ENCODE data around the gene SEMA3G.

Gene SEMA3G

DNA sequence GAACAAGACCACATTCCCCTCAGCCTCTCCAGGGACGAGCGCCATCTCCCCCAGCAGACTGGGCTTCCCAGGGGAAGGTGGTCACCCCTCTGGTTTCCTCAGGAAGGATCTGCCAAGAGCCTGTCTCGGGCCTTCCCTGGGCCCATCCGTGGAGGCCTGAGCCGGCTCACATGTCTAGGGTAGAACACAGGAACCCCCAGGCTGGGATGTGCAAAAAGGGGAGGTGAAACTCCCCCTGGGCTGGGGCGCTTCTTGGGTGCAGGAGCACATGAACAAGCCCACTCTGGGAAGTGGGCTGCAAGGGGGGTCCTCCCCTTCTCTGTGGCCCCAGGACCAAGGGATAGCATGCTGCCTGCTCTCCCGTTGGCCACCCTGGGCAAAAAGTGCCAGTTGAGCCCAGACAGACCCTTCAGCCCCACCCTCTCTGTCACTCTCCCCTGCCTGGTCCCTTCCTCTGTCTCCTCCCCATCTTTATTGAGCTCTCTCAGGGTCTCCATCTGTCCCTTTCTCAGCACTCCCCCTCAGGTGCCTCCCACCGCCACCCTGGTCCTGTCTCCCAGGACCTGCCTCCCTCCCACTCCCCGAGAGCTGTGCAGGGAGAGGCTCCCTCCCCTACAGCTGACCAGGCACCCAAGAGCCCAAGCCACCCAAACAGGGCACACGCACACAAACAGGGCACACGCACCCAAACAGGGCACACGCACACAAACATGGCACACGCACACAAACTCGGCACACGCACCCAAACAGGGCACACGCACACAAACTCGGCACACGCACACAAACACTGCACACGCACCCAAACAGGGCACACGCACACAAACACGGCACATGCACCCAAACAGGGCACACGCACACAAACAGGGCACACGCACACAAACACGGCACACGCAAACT lies 864 bp downstream of the SEMA3G start:
- H3K4me3 ChIP-seq = no peak overlapping the region
- no peaks in the 10 kb centered on the region for H3K9me3 ChIP-seq (ENCODE audit: low read depth, low read length)
- no peak overlapping the region for H3K9ac ChIP-seq (ENCODE audit: insufficient read length)
- no peaks in the 10 kb centered on the region for H3K36me3 ChIP-seq (ENCODE audit: insufficient read depth, low read length)
- no peak for TF ChIP-seq POLR2AphosphoS5 (IDR thresholded peaks at IDR 0.05; ENCODE audit: borderline replicate concordance, low read depth, low read length)
- no peak for TF ChIP-seq EZH2 (IDR thresholded peaks at IDR 0.05)
- TF ChIP-seq FOXP2 (optimal IDR thresholded peaks at IDR 0.05; ENCODE audit: control extremely low read depth, extremely low read length, insufficient read depth) = no peak
- no peak overlapping the region for H3K27ac ChIP-seq
- no peak for DNase-seq (ENCODE audit: low read depth, low spot score)

DNA sequence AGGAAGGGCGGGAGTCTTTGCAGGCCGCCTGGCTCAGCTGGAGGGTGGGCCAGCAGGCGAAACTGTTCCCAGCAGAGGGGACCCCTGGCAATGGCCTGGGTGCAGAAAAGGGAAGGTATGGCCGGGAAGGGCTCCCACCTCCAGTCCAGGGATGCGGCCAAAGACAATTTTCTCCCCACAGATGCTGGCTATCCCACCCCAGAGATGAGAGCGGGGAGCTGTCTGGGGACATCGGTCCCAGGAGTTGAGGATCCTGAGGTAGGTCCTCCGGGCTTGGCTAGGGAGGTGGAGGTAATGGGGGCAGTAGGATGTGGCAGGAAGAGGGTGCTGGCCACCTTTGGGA lies 1.7 kb downstream of the SEMA3G start:
- no peak for TF ChIP-seq POLR2AphosphoS5 (IDR thresholded peaks at IDR 0.05; ENCODE audit: borderline replicate concordance, low read depth, low read length)
- no peak for TF ChIP-seq FOXP2 (optimal IDR thresholded peaks at IDR 0.05; ENCODE audit: control extremely low read depth, extremely low read length, insufficient read depth)
- TF ChIP-seq EZH2 (IDR thresholded peaks at IDR 0.05) = no peak
- no peak overlapping the region for H3K9ac ChIP-seq (ENCODE audit: insufficient read length)
- no peak overlapping the region for H3K4me3 ChIP-seq
- no peak overlapping the region for H3K27ac ChIP-seq
- no peak for DNase-seq (ENCODE audit: low read depth, low spot score)
- no peaks in the 10 kb centered on the region for H3K36me3 ChIP-seq (ENCODE audit: insufficient read depth, low read length)
- H3K9me3 ChIP-seq (ENCODE audit: low read depth, low read length) = no peaks in the 10 kb centered on the region

DNA sequence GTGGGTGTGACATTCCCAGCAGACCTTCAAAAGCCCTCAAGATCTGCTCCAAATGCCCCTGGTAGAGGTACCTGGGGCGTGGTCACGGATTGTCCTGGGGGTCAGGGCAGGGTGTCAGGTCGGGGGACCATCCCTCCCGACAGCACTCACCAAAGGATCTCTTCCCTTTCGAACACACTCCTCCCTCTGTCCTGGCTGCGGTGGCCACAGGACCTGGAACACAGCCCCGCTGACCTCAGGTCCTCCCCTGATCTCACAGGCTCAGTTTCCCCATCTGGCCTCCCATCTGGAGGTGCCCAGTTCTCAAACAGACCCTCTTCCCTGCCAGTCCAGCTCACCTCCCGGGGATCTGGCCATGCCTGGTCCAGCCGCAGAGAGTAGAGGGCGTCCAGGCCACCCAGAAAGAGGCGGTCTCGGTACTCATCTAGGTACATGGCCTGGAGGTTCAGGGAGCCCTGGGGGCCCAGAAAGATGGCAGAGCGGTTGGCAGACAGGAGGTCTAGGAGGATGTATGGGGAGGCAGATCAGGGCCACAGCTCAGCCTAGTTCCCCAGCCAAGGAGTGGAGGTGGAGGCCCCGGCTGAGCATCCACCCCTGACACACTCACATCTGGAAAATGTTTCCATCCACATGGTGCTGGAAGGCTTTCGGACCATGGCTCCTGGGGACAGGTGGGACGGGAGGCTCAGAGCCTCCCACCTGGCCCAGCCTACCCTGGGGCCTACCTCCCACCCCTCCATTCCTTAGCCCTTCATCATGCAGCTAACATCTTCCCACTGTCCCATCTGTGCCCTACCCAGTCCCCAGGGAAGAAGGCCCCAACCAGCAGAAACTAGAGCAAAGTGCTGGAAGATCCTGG lies 2.3 kb downstream of the SEMA3G start:
- Histone ChIP-seq H3K27ac (no peak overlapping the region), H3K9ac (ENCODE audit: insufficient read length) (no peak overlapping the region), H3K36me3 (ENCODE audit: insufficient read depth, low read length) (no peaks in the 10 kb centered on the region), H3K4me3 (no peak overlapping the region), H3K9me3 (ENCODE audit: low read depth, low read length) (no peaks in the 10 kb centered on the region)
- TF ChIP-seq EZH2 (IDR thresholded peaks at IDR 0.05) (no peak), POLR2AphosphoS5 (IDR thresholded peaks at IDR 0.05; ENCODE audit: borderline replicate concordance, low read depth, low read length) (no peak), FOXP2 (optimal IDR thresholded peaks at IDR 0.05; ENCODE audit: control extremely low read depth, extremely low read length, insufficient read depth) (no peak)
- DNase-seq (ENCODE audit: low read depth, low spot score) = no peak

DNA sequence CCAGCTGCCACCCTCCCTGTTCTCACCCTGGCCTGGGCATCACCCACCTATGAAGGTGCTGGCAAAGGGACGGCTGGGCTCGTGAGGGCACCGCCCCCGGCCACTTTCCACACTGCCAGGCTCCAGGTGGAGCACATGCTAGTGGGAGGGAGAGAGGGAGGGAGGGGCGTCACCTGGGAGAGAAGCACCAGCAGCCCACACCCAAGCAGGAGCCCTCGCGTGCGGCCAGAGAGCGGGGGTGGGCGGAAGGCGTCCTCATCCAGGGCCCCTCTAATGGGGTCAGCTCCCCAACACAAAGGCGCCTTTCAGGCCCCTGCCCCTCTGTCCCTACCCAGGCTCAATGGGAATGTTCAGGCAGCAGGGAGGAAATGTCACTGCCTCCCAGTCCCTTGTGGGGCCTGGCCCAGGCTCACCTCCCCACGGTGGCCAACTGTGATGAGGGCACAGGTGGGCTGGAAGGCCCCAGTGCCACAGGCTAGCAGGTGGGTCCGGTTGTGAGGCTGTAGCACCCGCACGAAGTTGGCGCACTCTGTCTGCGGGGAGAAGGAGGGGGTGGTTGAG lies 3.1 kb downstream of the SEMA3G start:
- no peak overlapping the region for H3K27ac ChIP-seq
- H3K9me3 ChIP-seq (ENCODE audit: low read depth, low read length) = no peaks in the 10 kb centered on the region
- DNase-seq (ENCODE audit: low read depth, low spot score) = no peak
- no peak overlapping the region for H3K9ac ChIP-seq (ENCODE audit: insufficient read length)
- no peak overlapping the region for H3K4me3 ChIP-seq
- H3K36me3 ChIP-seq (ENCODE audit: insufficient read depth, low read length) = no peaks in the 10 kb centered on the region
- TF ChIP-seq FOXP2 (optimal IDR thresholded peaks at IDR 0.05; ENCODE audit: control extremely low read depth, extremely low read length, insufficient read depth) (no peak), POLR2AphosphoS5 (IDR thresholded peaks at IDR 0.05; ENCODE audit: borderline replicate concordance, low read depth, low read length) (no peak), EZH2 (IDR thresholded peaks at IDR 0.05) (no peak)

DNA sequence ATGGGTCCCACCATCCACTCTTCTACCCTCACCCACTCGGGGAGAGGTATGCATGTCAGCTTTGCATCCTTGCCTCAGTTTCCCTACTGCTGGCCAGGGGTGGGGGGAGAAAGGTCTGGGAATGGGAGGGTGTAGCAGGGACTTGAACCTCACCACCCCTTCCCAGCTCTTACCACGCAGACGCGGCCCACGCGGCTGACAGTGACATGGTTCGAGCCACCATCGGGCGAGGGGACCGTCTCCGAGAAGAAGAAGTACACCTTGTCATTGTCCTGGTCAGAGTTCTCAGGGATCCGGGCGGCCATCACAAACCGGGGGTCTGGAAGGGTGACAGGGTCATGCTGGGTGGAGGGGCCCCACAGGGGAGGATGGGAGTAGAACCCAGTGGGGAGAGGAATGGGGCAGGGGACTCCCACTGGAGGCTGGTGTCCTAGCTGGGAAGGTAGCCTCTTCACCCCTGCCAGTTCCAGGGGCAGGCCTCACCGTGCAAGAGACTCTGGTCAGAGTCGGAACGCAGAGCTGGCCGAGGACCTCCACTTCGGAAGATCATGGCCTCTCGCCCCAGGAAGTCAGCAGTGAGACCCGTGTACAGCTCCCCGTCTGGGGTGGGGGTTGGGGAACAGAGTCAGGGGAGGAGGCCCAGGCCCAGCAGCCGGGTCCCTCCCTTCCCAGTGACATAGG lies 3.7 kb downstream of the SEMA3G start:
- H3K36me3 ChIP-seq (ENCODE audit: insufficient read depth, low read length) = no peaks in the 10 kb centered on the region
- H3K9me3 ChIP-seq (ENCODE audit: low read depth, low read length) = no peaks in the 10 kb centered on the region
- no peak overlapping the region for H3K4me3 ChIP-seq
- no peak for TF ChIP-seq EZH2 (IDR thresholded peaks at IDR 0.05)
- no peak for TF ChIP-seq POLR2AphosphoS5 (IDR thresholded peaks at IDR 0.05; ENCODE audit: borderline replicate concordance, low read depth, low read length)
- no peak overlapping the region for H3K9ac ChIP-seq (ENCODE audit: insufficient read length)
- DNase-seq (ENCODE audit: low read depth, low spot score) = no peak
- H3K27ac ChIP-seq = no peak overlapping the region

DNA sequence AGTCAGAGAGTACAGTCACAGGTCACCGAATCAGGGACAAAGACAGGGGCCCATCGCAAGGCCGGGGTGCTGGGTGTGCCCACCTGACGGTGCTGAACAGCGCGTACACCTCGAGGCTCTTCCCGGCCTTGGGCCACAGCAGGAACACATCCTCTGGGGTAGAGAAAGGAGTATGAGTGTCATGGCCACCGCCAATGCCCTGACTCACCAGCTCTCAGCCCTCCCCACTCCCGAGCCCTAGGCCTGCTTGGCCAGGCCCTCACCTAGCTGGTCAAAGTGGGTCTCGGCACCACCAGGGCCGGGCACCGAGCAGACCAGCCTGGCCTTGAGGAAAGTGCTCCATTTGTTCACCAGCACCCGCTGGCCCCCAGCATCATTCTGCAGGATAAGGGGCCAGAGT lies 4.2 kb downstream of the SEMA3G start:
- Histone ChIP-seq H3K9ac (ENCODE audit: insufficient read length) (no peak overlapping the region), H3K4me3 (no peak overlapping the region), H3K27ac (no peak overlapping the region), H3K36me3 (ENCODE audit: insufficient read depth, low read length) (no peaks in the 10 kb centered on the region), H3K9me3 (ENCODE audit: low read depth, low read length) (no peaks in the 10 kb centered on the region)
- TF ChIP-seq FOXP2 (optimal IDR thresholded peaks at IDR 0.05; ENCODE audit: control extremely low read depth, extremely low read length, insufficient read depth) (no peak), POLR2AphosphoS5 (IDR thresholded peaks at IDR 0.05; ENCODE audit: borderline replicate concordance, low read depth, low read length) (no peak), EZH2 (IDR thresholded peaks at IDR 0.05) (no peak)
- DNase-seq (ENCODE audit: low read depth, low spot score) = no peak

DNA sequence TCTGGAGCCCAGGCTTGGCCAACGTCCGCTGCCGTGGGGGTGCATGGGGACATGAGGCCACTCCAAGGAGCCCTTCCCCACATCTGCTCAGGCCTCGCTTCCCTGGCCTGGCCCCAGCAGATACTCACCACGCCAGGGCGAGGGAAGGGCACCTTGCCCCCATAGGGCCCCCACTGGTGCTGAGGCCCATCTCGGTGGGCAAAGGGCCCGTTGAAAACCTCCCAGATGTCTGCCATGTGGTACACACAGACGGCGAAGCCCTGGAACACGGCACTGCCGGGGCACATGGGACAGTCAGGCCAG lies 4.7 kb downstream of the SEMA3G start:
- Histone ChIP-seq H3K9ac (ENCODE audit: insufficient read length) (no peak overlapping the region), H3K4me3 (no peak overlapping the region), H3K9me3 (ENCODE audit: low read depth, low read length) (no peaks in the 10 kb centered on the region), H3K27ac (no peak overlapping the region), H3K36me3 (ENCODE audit: insufficient read depth, low read length) (no peaks in the 10 kb centered on the region)
- no peak for DNase-seq (ENCODE audit: low read depth, low spot score)
- TF ChIP-seq EZH2 (IDR thresholded peaks at IDR 0.05) (no peak), POLR2AphosphoS5 (IDR thresholded peaks at IDR 0.05; ENCODE audit: borderline replicate concordance, low read depth, low read length) (no peak), FOXP2 (optimal IDR thresholded peaks at IDR 0.05; ENCODE audit: control extremely low read depth, extremely low read length, insufficient read depth) (no peak)
